Trophoblast cell (in vitro differentiated cells and primary cell): ENCODE results near the gene KCNK6.

Experiments
- DNase-seq, 2 donors: peaks; one replicate each; pipeline ENCODE4 v3.0.0-alpha.2; 2016
- H2AFZ ChIP-seq: 2 replicates; pipeline ENCODE4 v1.6.1; 2013; ENCODE audit warnings: low read length, moderate library complexity, mild to moderate bottlenecking; ENCODE audit not compliant: insufficient read depth, poor library complexity
- H2AK5ac ChIP-seq: 2 replicates; pipeline ENCODE4 v1.6.1; 2013; ENCODE audit warnings: mild to moderate bottlenecking, low read length
- H2BK120ac ChIP-seq: 2 replicates; pipeline ENCODE4 v1.6.1; 2013; ENCODE audit warnings: low read length, mild to moderate bottlenecking, moderate library complexity; ENCODE audit not compliant: insufficient read depth, poor library complexity
- H2BK12ac ChIP-seq: 2 replicates; pipeline ENCODE4 v1.6.1; 2013; ENCODE audit warnings: mild to moderate bottlenecking, low read length, moderate library complexity
- H2BK5ac ChIP-seq: 2 replicates; pipeline ENCODE4 v1.6.1; 2013; ENCODE audit warnings: low read length, low read depth, moderate library complexity, mild to moderate bottlenecking; ENCODE audit not compliant: poor library complexity
- H3K14ac ChIP-seq: 2 replicates; pipeline ENCODE4 v1.6.1; 2013; ENCODE audit warnings: mild to moderate bottlenecking, low read length
- H3K18ac ChIP-seq: 2 replicates; pipeline ENCODE4 v1.6.1; 2013; ENCODE audit warnings: mild to moderate bottlenecking, low read length
- H3K23ac ChIP-seq: 2 replicates; pipeline ENCODE4 v1.6.1; 2013; ENCODE audit warnings: low read length
- H3K27ac ChIP-seq: 2 replicates; pipeline ENCODE4 v1.5.1; 2013; ENCODE audit warnings: low read depth, mild to moderate bottlenecking, inconsistent platforms, low read length, moderate library complexity
- H3K27me3 ChIP-seq: 2 replicates; pipeline ENCODE4 v1.6.1; 2013; ENCODE audit warnings: inconsistent platforms, mild to moderate bottlenecking, low read length, moderate library complexity; ENCODE audit not compliant: insufficient read depth
- H3K36me3 ChIP-seq, 2 experiments: 1 replicate in 1 of 2; 2 replicates in 1 of 2; pipeline ENCODE4 v1.6.1; 2013; ENCODE audit warnings: low read length in 2 of 2, mild to moderate bottlenecking in 2 of 2, moderate library complexity in 1 of 2; ENCODE audit not compliant: insufficient read depth in 2 of 2, control insufficient read depth in 1 of 2
- H3K4ac ChIP-seq: 2 replicates; pipeline ENCODE4 v1.6.1; 2013; ENCODE audit warnings: low read depth, mild to moderate bottlenecking, low read length, moderate library complexity
- H3K4me1 ChIP-seq, 2 experiments: 1 replicate in 1 of 2; 2 replicates in 1 of 2; pipeline ENCODE4 v1.6.1; 2013; ENCODE audit warnings: low read length in 2 of 2, mild to moderate bottlenecking in 2 of 2, moderate library complexity in 1 of 2; ENCODE audit not compliant: insufficient read depth in 2 of 2, control insufficient read depth in 1 of 2
- H3K4me2 ChIP-seq: 2 replicates; pipeline ENCODE4 v1.6.1; 2013; ENCODE audit warnings: inconsistent platforms, mild to moderate bottlenecking, low read length, moderate library complexity
- H3K4me3 ChIP-seq: 2 replicates; pipeline ENCODE4 v1.5.1; 2013; ENCODE audit warnings: mild to moderate bottlenecking, low read depth, low read length, inconsistent platforms
- H3K79me1 ChIP-seq: one replicate; pipeline ENCODE4 v1.6.1; 2013; ENCODE audit warnings: low read length
- H3K79me2 ChIP-seq: 2 replicates; pipeline ENCODE4 v1.6.1; 2013; ENCODE audit warnings: low read length, mild to moderate bottlenecking; ENCODE audit not compliant: control insufficient read depth, insufficient read depth, poor library complexity
- H3K9ac ChIP-seq: 2 replicates; pipeline ENCODE4 v1.6.1; 2013; ENCODE audit warnings: mild to moderate bottlenecking, low read length
- H3K9me3 ChIP-seq: 2 replicates; pipeline ENCODE4 v1.6.1; 2013; ENCODE audit warnings: low read depth, mild to moderate bottlenecking, control low read depth, inconsistent platforms, low read length; ENCODE audit not compliant: insufficient read depth
- H4K12ac ChIP-seq: 2 replicates; pipeline ENCODE4 v1.6.1; 2013; ENCODE audit warnings: low read depth, mild to moderate bottlenecking, low read length, moderate library complexity
- H4K8ac ChIP-seq: 2 replicates; pipeline ENCODE4 v1.6.1; 2013; ENCODE audit warnings: low read depth, mild to moderate bottlenecking, low read length, moderate library complexity
- H4K91ac ChIP-seq: one replicate; pipeline ENCODE4 v1.6.1; 2013; ENCODE audit warnings: low read depth, mild to moderate bottlenecking, low read length, moderate library complexity
- WGBS: extraction: QIAGEN DNeasy Blood & Tissue Kit; methylation state at CpG from one replicate; pipeline ENCODE4 v1.1.7; 2013; ENCODE audit warnings: missing lambda C conversion rate; ENCODE audit not compliant: insufficient read length, insufficient coverage; ENCODE audit errors: extremely low coverage; 5-methylcytosine and 5-hydroxymethylcytosine counted together

The KCNK6 gene

GRCh38 chr19:38298821-38299680 lies 20.6 kb upstream of the KCNK6 start:
- DNase-seq: no peak
- H3K14ac ChIP-seq: no peak overlapping the region
- H2AK5ac ChIP-seq: no peak overlapping the region
- no peak overlapping the region for H4K8ac ChIP-seq
- H2BK12ac ChIP-seq: no peak overlapping the region
- H4K12ac ChIP-seq: no peak overlapping the region
- no peak overlapping the region for H4K91ac ChIP-seq
- H3K9ac ChIP-seq: no peak overlapping the region
- peak overlapping the region; percentile 5 for H2BK5ac ChIP-seq
- H3K18ac ChIP-seq: no peak overlapping the region
- peaks cover 2% of the 10 kb centered on the region for H3K79me1 ChIP-seq
- no peak overlapping the region for H3K23ac ChIP-seq
- no peak overlapping the region for H2AFZ ChIP-seq
- H3K36me3 ChIP-seq: peaks cover 3 to 6% of the 10 kb centered on the region in 2 experiments
- peaks cover 2% of the 10 kb centered on the region for H3K9me3 ChIP-seq
- H3K4ac ChIP-seq: no peak overlapping the region
- no peak overlapping the region for H2BK120ac ChIP-seq
- no CpG with 5 or more reads among the region's 11 CpGs for WGBS
- H3K4me3 ChIP-seq: no peak overlapping the region
- no peak overlapping the region for H3K4me2 ChIP-seq
- H3K4me1 ChIP-seq: peaks cover 12 to 20% of the 10 kb centered on the region in 2 experiments
- peak overlapping the region; percentile 10 for H3K27ac ChIP-seq
- no peaks in the 10 kb centered on the region for H3K27me3 ChIP-seq
- no peaks in the 10 kb centered on the region for H3K79me2 ChIP-seq

DNA sequence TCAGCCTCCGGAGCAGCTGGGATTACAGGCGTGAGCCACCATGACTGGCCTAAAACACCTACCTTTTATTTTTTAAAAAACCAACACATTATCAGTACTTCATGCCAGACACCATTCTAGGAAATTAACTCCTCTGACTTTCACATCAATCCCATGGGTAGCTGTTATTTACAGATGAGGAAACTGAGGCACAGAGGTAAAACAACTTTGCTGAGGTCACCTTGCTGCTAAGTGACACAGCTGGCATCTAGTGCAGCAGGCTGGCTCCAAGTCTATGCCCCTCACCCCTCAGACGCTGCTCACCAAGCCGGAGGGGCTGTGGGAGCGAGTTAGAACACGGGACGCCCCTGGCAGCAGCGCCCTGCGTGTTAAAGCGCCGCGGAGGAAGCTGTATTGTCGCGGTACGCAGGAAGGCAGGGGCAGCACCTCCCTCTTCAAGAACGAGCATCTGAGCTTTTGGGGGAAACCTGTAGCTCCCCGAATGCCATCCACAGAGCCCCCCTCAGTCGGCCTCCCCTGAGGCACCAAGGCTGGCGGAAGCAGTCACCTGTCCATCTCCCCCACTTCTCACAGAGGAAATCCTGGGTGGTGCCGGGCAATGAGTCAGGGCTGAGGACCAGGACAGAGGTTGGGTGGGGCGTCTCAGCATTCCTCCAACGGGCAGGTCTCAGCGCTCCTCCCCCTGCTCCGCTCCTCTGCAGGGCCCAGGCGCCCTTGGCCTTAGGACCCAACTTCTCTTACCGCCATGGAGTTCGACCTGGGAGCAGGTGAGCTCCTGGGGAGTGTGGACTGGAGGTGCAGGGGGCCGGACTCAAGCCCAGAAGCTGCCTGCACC lies 15.9 kb upstream of the KCNK6 start, which contains the start of gene C19orf33:
Gene C19orf33 (plus strand): TSS at position 735 of the 835 bp plus-strand sequence. CDS start 11 bp downstream, at position 746.
- Histone ChIP-seq H3K4me1 (peaks cover 21 to 31% of the 10 kb centered on the region in 2 experiments), H3K23ac (no peak within 1 kb of the TSS), H3K27ac (no peak within 1 kb of the TSS), H2AFZ (no peak within 1 kb of the TSS), H2BK12ac (peak within 1 kb of the TSS; percentile 53), H2AK5ac (peak within 1 kb of the TSS; percentile 1), H3K14ac (no peak within 1 kb of the TSS), H4K12ac (no peak within 1 kb of the TSS), H3K27me3 (no peaks in the 10 kb centered on the region), H3K18ac (peak within 1 kb of the TSS; percentile 29), H3K9ac (no peak within 1 kb of the TSS), H3K9me3 (no peaks in the 10 kb centered on the region), H3K79me2 (no peaks in the 10 kb centered on the region), H2BK120ac (no peak within 1 kb of the TSS), H3K4me2 (peak within 1 kb of the TSS; percentile 9), H4K91ac (peak within 1 kb of the TSS; percentile 40), H2BK5ac (no peak within 1 kb of the TSS), H3K79me1 (peaks cover 5% of the 10 kb centered on the region), H3K4me3 (no peak within 1 kb of the TSS), H4K8ac (no peak within 1 kb of the TSS), H3K4ac (no peak within 1 kb of the TSS), H3K36me3 (peaks cover 17 to 20% of the 10 kb centered on the region in 2 experiments)
- DNase-seq: peak; percentile 55 to 71
- no CpG with 5 or more reads among the region's 28 CpGs for WGBS

- H2AFZ ChIP-seq: no peak overlapping the region
- H3K27me3 ChIP-seq: no peaks in the 10 kb centered on the region
- no peak overlapping the region for H3K4me3 ChIP-seq
- H3K4me2 ChIP-seq: peak overlapping the region; percentile 9
- no peak overlapping the region for H4K8ac ChIP-seq
- H3K79me2 ChIP-seq: no peaks in the 10 kb centered on the region
- H3K4ac ChIP-seq: no peak overlapping the region
- H2BK5ac ChIP-seq: no peak overlapping the region
- H3K79me1 ChIP-seq: peaks cover 5% of the 10 kb centered on the region
- no peak overlapping the region for H2BK120ac ChIP-seq
- H3K14ac ChIP-seq: no peak overlapping the region
- no peak overlapping the region for H3K9ac ChIP-seq
- H3K9me3 ChIP-seq: no peaks in the 10 kb centered on the region
- peak overlapping the region; percentile 1 for H2AK5ac ChIP-seq
- WGBS: no CpG with 5 or more reads among the region's 27 CpGs
- no peak for DNase-seq
- no peak overlapping the region for H3K23ac ChIP-seq
- no peak overlapping the region for H2BK12ac ChIP-seq
- peaks cover 21 to 25% of the 10 kb centered on the region in 2 experiments for H3K36me3 ChIP-seq
- H3K18ac ChIP-seq: no peak overlapping the region
- peak overlapping the region; percentile 40 for H4K91ac ChIP-seq
- peaks cover 17 to 24% of the 10 kb centered on the region in 2 experiments for H3K4me1 ChIP-seq
- H4K12ac ChIP-seq: no peak overlapping the region
- H3K27ac ChIP-seq: no peak overlapping the region
Observed at GRCh38 chr19:38304352-38304865, 15.2 kb upstream of the KCNK6 start.

DNA sequence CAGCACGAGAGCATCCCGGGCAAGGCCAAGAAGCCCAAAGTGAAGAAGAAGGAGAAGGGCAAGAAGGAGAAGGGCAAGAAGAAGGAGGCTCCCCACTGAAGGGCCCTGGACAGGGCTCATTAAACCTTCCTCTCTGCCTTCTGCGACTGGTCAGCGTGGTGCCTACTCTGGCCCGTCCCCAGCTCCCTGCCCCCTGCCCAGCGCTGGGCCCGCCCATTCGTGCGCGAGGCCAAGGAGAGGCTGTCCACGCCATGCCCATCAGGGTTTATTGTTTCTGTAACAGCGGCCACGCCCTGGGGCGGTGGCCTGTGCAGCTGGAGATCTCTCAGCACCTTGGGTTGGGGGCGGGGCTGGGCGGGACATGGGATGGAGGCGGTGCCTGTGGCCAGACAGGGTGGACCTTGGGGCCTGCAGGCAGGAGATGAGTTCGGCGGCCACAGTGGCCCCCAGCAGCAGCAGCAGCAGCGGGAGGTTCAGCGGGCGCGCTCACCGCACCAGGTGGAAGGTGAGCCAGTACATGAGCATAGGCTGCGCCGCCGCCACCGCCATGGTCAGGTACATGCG lies 14.7 kb upstream of the KCNK6 start:
- H3K4me1 ChIP-seq: peaks cover 17 to 24% of the 10 kb centered on the region in 2 experiments

More for the DNA sequence above, 14.7 kb upstream of the KCNK6 start:
- Histone ChIP-seq H2BK120ac (no peak overlapping the region), H3K27ac (peak overlapping the region; percentile 6), H3K9ac (no peak overlapping the region), H3K14ac (peak overlapping the region; percentile 55), H2BK12ac (peak overlapping the region; percentile 55), H2AK5ac (peak overlapping the region; percentile 1), H4K91ac (peak overlapping the region; percentile 40), H3K79me2 (no peaks in the 10 kb centered on the region), H3K23ac (no peak overlapping the region), H3K4me3 (no peak overlapping the region), H3K18ac (peak overlapping the region; percentile 38), H3K9me3 (no peaks in the 10 kb centered on the region), H2BK5ac (no peak overlapping the region), H3K4me2 (peak overlapping the region; percentile 48), H4K12ac (peak overlapping the region; percentile 19), H3K27me3 (no peaks in the 10 kb centered on the region), H3K79me1 (peaks cover 5% of the 10 kb centered on the region), H4K8ac (peak overlapping the region; percentile 21), H3K4ac (no peak overlapping the region), H3K36me3 (peaks cover 21 to 27% of the 10 kb centered on the region in 2 experiments), H2AFZ (peak overlapping the region; percentile 46)
- peak; percentile 88 to 92 for DNase-seq
- WGBS: no CpG with 5 or more reads among the region's 29 CpGs
